GM23338 (cell line): ENCODE measurements around the gene TNNI3K. TPM values are rescaled to one million over a fixed set of nuclear protein-coding genes. Genes with fewer than 3 reads are reported as not detected.

Experiments used
- ATAC-seq: fragments of 200-7000 bp; cut with Tn5 transposase; 3 replicates; pipeline ENCODE4 v1.9.1; 2020
- DNase-seq: peaks from one replicate; pipeline ENCODE4 v3.0.0-alpha.2; 2015; ENCODE audit warnings: low spot score
- H2AFZ ChIP-seq: fragments of 200-600 bp; sonication (generic); 2 replicates; pipeline ENCODE4 v1.8.0; 2016; ENCODE audit warnings: antibody characterized with exemption, mild to moderate bottlenecking, moderate library complexity
- H3F3A ChIP-seq: fragments of 200-600 bp; sonication (generic); replicated peaks from 2 replicates; pipeline ENCODE4 v1.8.0; 2017; ENCODE audit warnings: antibody characterized with exemption, mixed run types, low read depth
- H3K27ac ChIP-seq: fragments of 200-600 bp; sonication (generic); 2 replicates; pipeline ENCODE4 v1.6.1; 2016; ENCODE audit warnings: low read depth
- H3K27me3 ChIP-seq: fragments of 200-600 bp; sonication (generic); 2 replicates; pipeline ENCODE4 v1.8.0; 2016; ENCODE audit warnings: mild to moderate bottlenecking, mixed run types, moderate library complexity; ENCODE audit not compliant: insufficient read depth
- H3K36me3 ChIP-seq: fragments of 200-600 bp; sonication (generic); 2 replicates; pipeline ENCODE4 v1.8.0; 2016; ENCODE audit warnings: mild to moderate bottlenecking; ENCODE audit not compliant: insufficient read depth
- H3K4me1 ChIP-seq: fragments of 200-600 bp; sonication (generic); 2 replicates; pipeline ENCODE4 v1.8.0; 2016; ENCODE audit warnings: mild to moderate bottlenecking, moderate library complexity; ENCODE audit not compliant: insufficient read depth
- H3K4me2 ChIP-seq: fragments of 200-600 bp; sonication (generic); 2 replicates; pipeline ENCODE4 v1.7.1; 2017; ENCODE audit warnings: mixed run types
- H3K4me3 ChIP-seq: fragments of 200-600 bp; sonication (generic); 2 replicates; pipeline ENCODE4 v1.6.1; 2016; ENCODE audit warnings: mixed run types
- H3K79me2 ChIP-seq: fragments of 200-600 bp; sonication (generic); replicated peaks from 2 replicates; pipeline ENCODE4 v1.8.0; 2017; ENCODE audit warnings: mild to moderate bottlenecking; ENCODE audit not compliant: insufficient read depth
- H3K9me2 ChIP-seq: fragments of 200-600 bp; sonication (generic); 2 replicates; pipeline ENCODE4 v1.8.0; 2017; ENCODE audit not compliant: insufficient read depth
- H4K20me1 ChIP-seq: fragments of 200-600 bp; sonication (generic); replicated peaks from 2 replicates; pipeline ENCODE4 v1.8.0; 2017; ENCODE audit warnings: mild to moderate bottlenecking; ENCODE audit not compliant: insufficient read depth
- H3K27ac Mint-ChIP-seq: 2 replicates; pipeline ENCODE4 v1.8.0; 2020; ENCODE audit warnings: inconsistent platforms, mild to moderate bottlenecking, moderate library complexity, mixed read lengths
- H3K27me3 Mint-ChIP-seq: 3 replicates; pipeline ENCODE4 v1.8.0; 2022; ENCODE audit warnings: low read depth, mild to moderate bottlenecking, moderate library complexity, mixed read lengths, inconsistent platforms; ENCODE audit not compliant: insufficient read depth, poor library complexity
- H3K36me3 Mint-ChIP-seq: 3 replicates; pipeline ENCODE4 v1.8.0; 2021; ENCODE audit warnings: low read depth, mild to moderate bottlenecking, inconsistent platforms, moderate library complexity, mixed read lengths
- H3K4me1 Mint-ChIP-seq: 3 replicates; pipeline ENCODE4 v1.8.0; 2020; ENCODE audit warnings: mild to moderate bottlenecking, inconsistent platforms, mixed read lengths
- H3K4me3 Mint-ChIP-seq: 3 replicates; pipeline ENCODE4 v1.8.0; 2021; ENCODE audit warnings: moderate library complexity, mild to moderate bottlenecking, inconsistent platforms, mixed read lengths
- H3K9me3 Mint-ChIP-seq: 3 replicates; pipeline ENCODE4 v1.8.0; 2020; ENCODE audit warnings: moderate library complexity, mild to moderate bottlenecking, inconsistent platforms, mixed read lengths
- EZH2phosphoT487 ChIP-seq: fragments of 200-600 bp; sonication (generic); IDR thresholded peaks from one replicate; pipeline ENCODE4 v1.8.1; 2018; ENCODE audit warnings: antibody characterized with exemption; ENCODE audit not compliant: unreplicated experiment
- STAT1 ChIP-seq: IDR thresholded peaks from one replicate; pipeline ENCODE4 v1.6.1; 2016; ENCODE audit warnings: antibody characterized with exemption; ENCODE audit not compliant: unreplicated experiment
- ZNF114 ChIP-seq: fragments of 250-450 bp; sonication (Bioruptor Pico); IDR thresholded peaks from 2 replicates; pipeline ENCODE4 v1.5.0; 2020; ENCODE audit warnings: mild to moderate bottlenecking, moderate library complexity
- ZNF462 ChIP-seq: fragments of 250-450 bp; sonication (Bioruptor Pico); IDR thresholded peaks from 2 replicates; pipeline ENCODE4 v1.5.0; 2020; ENCODE audit warnings: mild to moderate bottlenecking, moderate library complexity
- polyA plus RNA-seq: library from polyadenylated mRNA; unstranded; fragments of >200 nt; fragmentation: Nextera tagmentation; extraction: Ambion mirVana; gene quantifications from 2 replicates; pipeline ENCODE4 v1.2.1, GENCODE V29; 2016
- total RNA-seq: library from RNA; depleted of rRNA; stranded (reverse); fragments of >200 nt; shearing (Covaris generic); gene quantifications from 2 replicates; pipeline ENCODE4 v1.2.3, GENCODE V29; 2014
- TF ChIP-seq, protein P1 (sequence below), 2 experiments: fragments of 200-600 bp in 1 of 2; sonication (generic) in 1 of 2; conservative IDR thresholded peaks; 2 replicates each; pipeline versions ENCODE4 v1.5.1 to v1.6.1; 2016 to 2017; ENCODE audit warnings: antibody characterized with exemption in 2 of 2, low read depth in 2 of 2, mild to moderate bottlenecking in 2 of 2, moderate library complexity in 1 of 2
- TF ChIP-seq, protein P2 (sequence below): IDR thresholded peaks from 2 replicates; pipeline ENCODE4 v1.6.1; 2016; ENCODE audit warnings: antibody characterized with exemption

TNNI3K gene
- total and polyA plus RNA-seq, 2 experiments from 2014 or later, result not detected

DNA sequence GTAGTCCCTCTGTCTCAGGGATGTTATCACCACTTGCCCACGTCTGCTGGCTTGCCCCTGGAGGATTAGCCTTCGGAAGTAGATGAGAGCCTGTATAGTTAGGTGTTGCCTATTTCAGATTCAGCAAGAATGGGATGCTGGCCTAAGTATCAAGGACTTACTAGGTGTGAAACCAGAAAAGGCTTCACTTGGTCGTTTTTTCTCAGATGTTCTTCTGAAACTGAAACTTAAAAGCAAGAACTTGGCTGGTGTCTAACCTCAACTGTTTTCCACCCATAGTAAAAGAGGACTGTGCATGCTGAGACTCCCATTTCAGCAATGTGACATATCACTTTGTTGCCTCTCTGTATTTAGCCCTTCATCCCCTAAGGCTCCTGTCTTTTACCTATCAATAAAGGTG lies 344.2 kb downstream of the TNNI3K start:
- no peak for TF ChIP-seq ZNF114 (CRISPR knock-in tag)
- no peak for TF ChIP-seq STAT1
- TF ChIP-seq, protein P1, sequence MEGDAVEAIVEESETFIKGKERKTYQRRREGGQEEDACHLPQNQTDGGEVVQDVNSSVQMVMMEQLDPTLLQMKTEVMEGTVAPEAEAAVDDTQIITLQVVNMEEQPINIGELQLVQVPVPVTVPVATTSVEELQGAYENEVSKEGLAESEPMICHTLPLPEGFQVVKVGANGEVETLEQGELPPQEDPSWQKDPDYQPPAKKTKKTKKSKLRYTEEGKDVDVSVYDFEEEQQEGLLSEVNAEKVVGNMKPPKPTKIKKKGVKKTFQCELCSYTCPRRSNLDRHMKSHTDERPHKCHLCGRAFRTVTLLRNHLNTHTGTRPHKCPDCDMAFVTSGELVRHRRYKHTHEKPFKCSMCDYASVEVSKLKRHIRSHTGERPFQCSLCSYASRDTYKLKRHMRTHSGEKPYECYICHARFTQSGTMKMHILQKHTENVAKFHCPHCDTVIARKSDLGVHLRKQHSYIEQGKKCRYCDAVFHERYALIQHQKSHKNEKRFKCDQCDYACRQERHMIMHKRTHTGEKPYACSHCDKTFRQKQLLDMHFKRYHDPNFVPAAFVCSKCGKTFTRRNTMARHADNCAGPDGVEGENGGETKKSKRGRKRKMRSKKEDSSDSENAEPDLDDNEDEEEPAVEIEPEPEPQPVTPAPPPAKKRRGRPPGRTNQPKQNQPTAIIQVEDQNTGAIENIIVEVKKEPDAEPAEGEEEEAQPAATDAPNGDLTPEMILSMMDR (conservative IDR thresholded peaks at IDR 0.05; ENCODE audit: low read depth in 2 of 2), result no peak
- no peak for TF ChIP-seq EZH2phosphoT487
- TF ChIP-seq, protein P2, sequence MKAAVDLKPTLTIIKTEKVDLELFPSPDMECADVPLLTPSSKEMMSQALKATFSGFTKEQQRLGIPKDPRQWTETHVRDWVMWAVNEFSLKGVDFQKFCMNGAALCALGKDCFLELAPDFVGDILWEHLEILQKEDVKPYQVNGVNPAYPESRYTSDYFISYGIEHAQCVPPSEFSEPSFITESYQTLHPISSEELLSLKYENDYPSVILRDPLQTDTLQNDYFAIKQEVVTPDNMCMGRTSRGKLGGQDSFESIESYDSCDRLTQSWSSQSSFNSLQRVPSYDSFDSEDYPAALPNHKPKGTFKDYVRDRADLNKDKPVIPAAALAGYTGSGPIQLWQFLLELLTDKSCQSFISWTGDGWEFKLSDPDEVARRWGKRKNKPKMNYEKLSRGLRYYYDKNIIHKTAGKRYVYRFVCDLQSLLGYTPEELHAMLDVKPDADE, result no peak
- no peak for TF ChIP-seq ZNF462 (CRISPR knock-in tag)
- Histone ChIP-seq H3K36me3 (no peaks in the 10 kb centered on the region), H3K4me3 (no peak overlapping the region), H3K79me2 (no peaks in the 10 kb centered on the region), H3K4me2 (no peak overlapping the region), H3K4me1 (no peaks in the 10 kb centered on the region), H3F3A (no peaks in the 10 kb centered on the region), H4K20me1 (no peaks in the 10 kb centered on the region), H3K9me2 (no peaks in the 10 kb centered on the region), H3K27me3 (no peaks in the 10 kb centered on the region), H3K27ac (no peak overlapping the region), H2AFZ (no peak overlapping the region)
- no peak for DNase-seq
- Mint-ChIP-seq H3K27me3 (no peaks in the 10 kb centered on the region), H3K27ac (no peak overlapping the region), H3K4me3 (no peak overlapping the region), H3K36me3 (no peaks in the 10 kb centered on the region), H3K4me1 (peaks cover 6% of the 10 kb centered on the region), H3K9me3 (no peaks in the 10 kb centered on the region)
- ATAC-seq, result no peak
